Mesendoderm (in vitro differentiated cells): ENCODE measurements around the gene ARAP2.

Experiments
- DNase-seq: peaks from one replicate; pipeline ENCODE4 v3.0.0; 2013
- H2AK5ac ChIP-seq: 2 replicates; pipeline ENCODE4 v1.6.1; 2013; ENCODE audit warnings: low read length, inconsistent platforms
- H2BK120ac ChIP-seq: 2 replicates; pipeline ENCODE4 v1.6.1; 2013; ENCODE audit warnings: low read depth, mild to moderate bottlenecking, low read length, moderate library complexity, mixed read lengths
- H2BK15ac ChIP-seq: replicated peaks from 2 replicates; pipeline ENCODE4 v1.6.1; 2013; ENCODE audit warnings: low read depth, mild to moderate bottlenecking, moderate library complexity
- H2BK5ac ChIP-seq: 2 replicates; pipeline ENCODE4 v1.6.1; 2013; ENCODE audit warnings: low read length, inconsistent platforms
- H3K18ac ChIP-seq: 2 replicates; pipeline ENCODE4 v1.6.1; 2013; ENCODE audit warnings: mild to moderate bottlenecking, low read length, mixed read lengths
- H3K23ac ChIP-seq: one replicate; pipeline ENCODE4 v1.6.1; 2013; ENCODE audit warnings: low read length
- H3K27ac ChIP-seq: 2 replicates; pipeline ENCODE4 v1.5.1; 2013; ENCODE audit warnings: low read depth, mild to moderate bottlenecking, inconsistent platforms, low read length, moderate library complexity
- H3K27me3 ChIP-seq: 2 replicates; pipeline ENCODE4 v1.6.1; 2013; ENCODE audit warnings: low read length, control low read depth, mild to moderate bottlenecking, inconsistent platforms; ENCODE audit not compliant: insufficient read depth, poor library complexity
- H3K36me3 ChIP-seq: 2 replicates; pipeline ENCODE4 v1.6.1; 2013; ENCODE audit warnings: low read length, inconsistent platforms; ENCODE audit not compliant: control insufficient read depth, insufficient read depth
- H3K4ac ChIP-seq: one replicate; pipeline ENCODE4 v1.6.1; 2013; ENCODE audit warnings: low read depth, mild to moderate bottlenecking, low read length, moderate library complexity
- H3K4me1 ChIP-seq: 2 replicates; pipeline ENCODE4 v1.6.1; 2013; ENCODE audit warnings: low read depth, low read length, inconsistent platforms; ENCODE audit not compliant: control insufficient read depth
- H3K4me2 ChIP-seq: 2 replicates; pipeline ENCODE4 v1.6.1; 2013; ENCODE audit warnings: low read length
- H3K4me3 ChIP-seq: 2 replicates; pipeline ENCODE4 v1.5.1; 2013; ENCODE audit warnings: mild to moderate bottlenecking, low read length
- H3K56ac ChIP-seq: one replicate; pipeline ENCODE4 v1.6.1; 2013; ENCODE audit warnings: low read length
- H3K79me1 ChIP-seq: 2 replicates; pipeline ENCODE4 v1.6.1; 2013; ENCODE audit warnings: low read length, inconsistent platforms
- H3K79me2 ChIP-seq: 2 replicates; pipeline ENCODE4 v1.6.1; 2013; ENCODE audit warnings: mild to moderate bottlenecking, low read length; ENCODE audit not compliant: control insufficient read depth, insufficient read depth
- H3K9ac ChIP-seq: 2 replicates; pipeline ENCODE4 v1.6.1; 2013; ENCODE audit warnings: low read length, inconsistent platforms
- H4K5ac ChIP-seq: one replicate; pipeline ENCODE4 v1.6.1; 2013; ENCODE audit warnings: low read length
- H4K8ac ChIP-seq: one replicate; pipeline ENCODE4 v1.6.1; 2013; ENCODE audit warnings: low read depth, mild to moderate bottlenecking, control low read depth, low read length, moderate library complexity
- WGBS: extraction: QIAGEN DNeasy Blood & Tissue Kit; methylation state at CpG from one replicate; pipeline ENCODE4 v1.1.7; 2013; ENCODE audit warnings: low lambda C conversion rate, missing lambda C conversion rate; ENCODE audit not compliant: insufficient coverage; ENCODE audit errors: extremely low coverage; 5-methylcytosine and 5-hydroxymethylcytosine counted together

ARAP2 gene

DNA sequence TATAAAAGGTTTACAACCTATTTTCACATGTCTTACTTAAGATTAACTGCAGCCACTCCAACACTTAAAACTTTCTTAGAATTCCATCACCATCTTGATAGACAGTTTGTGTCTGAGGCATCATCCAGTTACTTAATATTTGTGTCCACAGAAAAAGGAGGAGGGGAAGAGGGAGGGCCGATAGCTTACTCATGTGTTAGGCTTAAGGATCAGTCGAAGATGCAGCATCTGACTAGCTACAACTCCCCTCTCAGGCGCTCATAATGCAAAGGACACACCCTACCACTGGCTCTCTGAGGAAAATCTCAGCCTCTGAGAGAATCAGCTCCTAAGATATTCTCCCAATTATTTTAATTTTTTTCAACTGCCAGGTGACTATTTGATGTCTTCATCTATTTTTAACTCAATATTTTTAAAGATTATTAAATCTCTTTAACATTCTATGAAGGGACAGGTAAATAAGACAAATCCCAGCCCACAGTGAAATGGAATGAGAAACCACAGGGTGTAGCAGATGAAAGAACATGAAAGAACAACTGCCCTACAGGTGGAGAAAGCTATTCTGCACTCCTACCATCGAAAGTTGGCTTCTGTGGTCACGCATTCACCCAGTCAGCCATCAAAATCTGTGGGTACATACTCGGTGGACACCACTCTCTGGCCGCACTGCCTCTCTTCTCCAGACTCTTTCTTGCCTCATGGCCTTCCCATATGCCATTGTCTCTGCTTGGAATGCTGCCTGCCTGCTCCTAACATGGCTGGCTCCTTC, 48.0 kb downstream of the ARAP2 start:
- no peak overlapping the region for H4K5ac ChIP-seq
- H3K18ac ChIP-seq: no peak overlapping the region
- no peak overlapping the region for H3K56ac ChIP-seq
- no peak for DNase-seq
- H2BK15ac ChIP-seq: no peak overlapping the region
- H3K36me3 ChIP-seq: no peaks in the 10 kb centered on the region
- H3K79me1 ChIP-seq: no peaks in the 10 kb centered on the region
- no peaks in the 10 kb centered on the region for H3K27me3 ChIP-seq
- no peaks in the 10 kb centered on the region for H3K4me1 ChIP-seq
- no peak overlapping the region for H2AK5ac ChIP-seq
- H3K27ac ChIP-seq: no peak overlapping the region
- H3K4me2 ChIP-seq: no peak overlapping the region
- no peak overlapping the region for H3K9ac ChIP-seq
- no peak overlapping the region for H3K4me3 ChIP-seq
- no CpG with 5 or more reads among the region's 7 CpGs for WGBS
- no peak overlapping the region for H3K23ac ChIP-seq
- no peak overlapping the region for H4K8ac ChIP-seq
- H2BK5ac ChIP-seq: no peak overlapping the region
- H2BK120ac ChIP-seq: no peak overlapping the region
- H3K4ac ChIP-seq: no peak overlapping the region
- H3K79me2 ChIP-seq: no peaks in the 10 kb centered on the region

DNA sequence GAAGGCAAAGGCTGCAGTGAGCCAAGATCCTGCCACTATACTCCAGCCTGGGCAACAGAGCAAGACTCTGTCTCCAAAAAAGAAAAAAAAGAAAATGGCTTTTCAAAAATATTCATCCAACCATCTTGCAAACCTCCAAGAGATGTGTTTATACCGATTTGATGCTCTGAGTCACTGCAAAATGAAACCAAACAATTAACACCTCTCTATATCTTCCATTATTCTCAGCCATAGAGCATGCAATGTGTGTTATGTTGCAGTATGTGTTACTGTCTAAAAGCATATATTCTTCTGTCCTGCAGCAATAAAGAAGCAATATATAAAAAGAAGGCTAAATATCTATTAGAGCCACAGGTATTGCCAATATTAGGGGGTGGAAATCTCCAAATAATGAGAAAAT, 51.4 kb downstream of the ARAP2 start:
- H2BK5ac ChIP-seq: no peak overlapping the region
- no peak overlapping the region for H3K23ac ChIP-seq
- H3K27ac ChIP-seq: no peak overlapping the region
- no peaks in the 10 kb centered on the region for H3K27me3 ChIP-seq
- H3K4ac ChIP-seq: no peak overlapping the region
- no peak overlapping the region for H3K9ac ChIP-seq
- no peaks in the 10 kb centered on the region for H3K79me1 ChIP-seq
- no peak overlapping the region for H2BK120ac ChIP-seq
- H3K4me2 ChIP-seq: no peak overlapping the region
- no peaks in the 10 kb centered on the region for H3K4me1 ChIP-seq
- no CpG with 5 or more reads among the region's 1 CpG for WGBS
- no peak for DNase-seq
- H2BK15ac ChIP-seq: no peak overlapping the region
- H4K8ac ChIP-seq: no peak overlapping the region
- H3K36me3 ChIP-seq: no peaks in the 10 kb centered on the region
- H4K5ac ChIP-seq: no peak overlapping the region
- H3K4me3 ChIP-seq: no peak overlapping the region
- no peaks in the 10 kb centered on the region for H3K79me2 ChIP-seq
- H3K18ac ChIP-seq: no peak overlapping the region
- H3K56ac ChIP-seq: no peak overlapping the region
- H2AK5ac ChIP-seq: no peak overlapping the region

DNA sequence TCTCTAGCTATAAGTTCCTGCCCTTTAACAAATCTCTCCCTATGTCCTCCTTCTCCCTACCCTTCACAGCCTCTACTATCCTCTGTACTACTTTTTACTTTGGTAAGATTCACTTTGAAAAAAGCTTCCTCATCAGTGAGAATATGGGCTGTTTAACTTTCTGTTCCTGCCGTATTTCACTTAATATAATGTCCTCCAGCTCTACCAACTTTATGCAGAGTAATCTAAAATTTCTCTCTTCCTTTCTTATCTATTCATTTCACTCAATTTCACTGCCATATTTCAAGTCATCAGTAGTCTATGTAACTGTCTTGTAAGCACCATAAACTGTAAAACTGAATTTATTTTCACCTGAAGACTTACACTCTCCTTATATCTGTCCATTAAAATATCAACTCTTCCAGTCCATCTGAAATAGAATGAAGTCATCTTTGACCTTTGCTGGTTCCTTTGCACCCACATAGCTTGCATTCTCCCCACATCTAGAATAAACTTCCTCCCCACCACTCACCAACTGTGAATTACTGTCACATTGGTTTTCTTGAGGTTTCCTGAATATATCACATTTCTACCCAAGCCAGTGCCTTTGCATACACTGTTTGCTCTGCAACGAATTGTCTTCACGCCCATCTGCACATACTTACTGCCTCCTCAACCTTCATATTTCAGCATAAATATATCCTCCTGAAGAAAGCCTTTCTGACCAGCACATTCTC, 54.6 kb downstream of the ARAP2 start:
- Histone ChIP-seq H3K36me3 (no peaks in the 10 kb centered on the region), H4K8ac (no peak overlapping the region), H2BK120ac (no peak overlapping the region), H3K4me1 (no peaks in the 10 kb centered on the region), H3K27me3 (no peaks in the 10 kb centered on the region), H3K9ac (no peak overlapping the region), H3K4me3 (no peak overlapping the region), H3K79me1 (no peaks in the 10 kb centered on the region), H3K4me2 (no peak overlapping the region), H3K79me2 (no peaks in the 10 kb centered on the region), H3K4ac (no peak overlapping the region), H3K27ac (no peak overlapping the region), H2BK15ac (no peak overlapping the region), H3K23ac (no peak overlapping the region), H2BK5ac (no peak overlapping the region), H3K18ac (no peak overlapping the region), H3K56ac (no peak overlapping the region), H2AK5ac (no peak overlapping the region), H4K5ac (no peak overlapping the region)
- WGBS: no CpG with 5 or more reads among the region's 3 CpGs
- DNase-seq: no peak

DNA sequence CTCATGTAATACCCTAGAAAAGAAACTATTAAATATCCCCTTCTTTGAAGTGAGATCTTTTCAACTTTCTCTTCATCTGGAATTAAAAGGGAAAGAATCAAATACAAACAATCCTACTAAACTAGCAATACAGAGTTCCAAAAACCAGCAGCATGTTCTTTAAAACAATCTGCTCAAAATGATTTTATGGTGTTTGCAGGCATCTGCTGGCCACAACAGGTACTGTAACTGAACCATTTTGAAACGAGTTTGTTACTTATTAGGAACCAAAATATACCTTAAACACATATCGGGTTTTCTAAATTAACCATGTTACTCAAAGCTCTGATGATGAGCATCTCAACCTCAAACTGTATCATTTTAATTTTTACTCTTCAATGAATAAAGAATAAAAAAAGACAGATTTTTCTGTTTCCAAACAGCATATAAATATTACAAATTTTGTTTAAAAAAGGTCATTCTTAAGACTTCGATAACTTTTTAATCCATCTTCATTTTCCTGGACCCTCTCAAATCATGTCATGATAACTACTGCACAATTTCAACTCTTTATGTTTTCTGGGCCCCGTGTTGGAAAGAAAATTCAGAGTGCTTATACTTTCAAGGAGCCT, 56.5 kb downstream of the ARAP2 start:
- no peaks in the 10 kb centered on the region for H3K27me3 ChIP-seq
- no peaks in the 10 kb centered on the region for H3K4me1 ChIP-seq
- H3K79me2 ChIP-seq: no peaks in the 10 kb centered on the region
- no peak overlapping the region for H2BK5ac ChIP-seq
- H4K5ac ChIP-seq: no peak overlapping the region
- no peak overlapping the region for H3K18ac ChIP-seq
- no peak overlapping the region for H3K27ac ChIP-seq
- peak; percentile 50 for DNase-seq
- no peak overlapping the region for H3K4me3 ChIP-seq
- H3K23ac ChIP-seq: no peak overlapping the region
- no peak overlapping the region for H2AK5ac ChIP-seq
- no peaks in the 10 kb centered on the region for H3K36me3 ChIP-seq
- H3K4ac ChIP-seq: no peak overlapping the region
- H3K9ac ChIP-seq: no peak overlapping the region
- no peak overlapping the region for H3K4me2 ChIP-seq
- no peaks in the 10 kb centered on the region for H3K79me1 ChIP-seq
- no peak overlapping the region for H2BK120ac ChIP-seq
- WGBS: 100% methylated on average over 1 of the region's 4 CpGs
- no peak overlapping the region for H2BK15ac ChIP-seq
- H4K8ac ChIP-seq: no peak overlapping the region
- H3K56ac ChIP-seq: no peak overlapping the region

DNA sequence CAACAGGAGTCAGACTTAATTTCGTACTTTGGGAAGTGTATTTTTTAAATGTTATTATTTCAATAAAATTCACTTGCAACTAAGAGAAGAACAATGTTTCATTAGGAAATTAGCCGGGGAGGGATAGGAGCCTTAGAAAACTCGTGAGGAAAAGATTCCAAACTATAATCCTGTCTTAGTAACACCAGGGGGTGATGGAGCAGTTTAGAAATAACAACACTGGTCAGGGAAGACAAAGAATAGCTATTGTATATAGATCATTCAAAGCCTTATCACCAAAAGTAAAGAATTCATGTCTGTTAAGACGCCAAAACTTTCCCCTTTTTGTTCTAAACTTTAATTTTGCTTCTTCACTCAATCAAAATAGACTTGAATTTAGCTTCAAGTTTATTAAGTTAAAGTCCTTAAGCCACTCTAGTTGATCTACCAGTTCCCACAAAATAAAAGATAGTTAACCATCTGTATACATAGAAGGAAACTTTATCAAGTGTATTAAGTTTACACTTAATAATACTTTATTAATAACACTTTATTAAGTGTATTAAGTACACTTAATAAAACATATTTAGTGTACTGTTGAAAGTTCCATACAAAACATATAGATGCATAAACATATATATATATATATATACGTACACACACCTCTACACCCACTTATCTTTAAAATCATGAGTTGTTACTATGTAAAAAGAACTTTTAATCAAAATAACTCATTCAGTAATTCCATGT, 60.5 kb downstream of the ARAP2 start:
- Histone ChIP-seq H3K4me2 (no peak overlapping the region), H3K36me3 (no peaks in the 10 kb centered on the region), H3K9ac (no peak overlapping the region), H3K27ac (no peak overlapping the region), H3K18ac (no peak overlapping the region), H4K5ac (no peak overlapping the region), H2BK5ac (no peak overlapping the region), H3K4me1 (no peaks in the 10 kb centered on the region), H3K79me1 (no peaks in the 10 kb centered on the region), H2AK5ac (no peak overlapping the region), H3K4ac (no peak overlapping the region), H2BK15ac (no peak overlapping the region), H3K27me3 (no peaks in the 10 kb centered on the region), H3K56ac (no peak overlapping the region), H3K79me2 (no peaks in the 10 kb centered on the region), H2BK120ac (no peak overlapping the region), H3K4me3 (no peak overlapping the region), H4K8ac (no peak overlapping the region), H3K23ac (no peak overlapping the region)
- no CpG with 5 or more reads among the region's 5 CpGs for WGBS
- DNase-seq: no peak
